ENCODE measurements around the gene TMEM170B. TPM values are rescaled to one million over a fixed set of nuclear protein-coding genes. Genes with fewer than 3 reads are reported as not detected.

TMEM170B gene
- total RNA-seq, 2 experiments from 2014 or later = 1.8 to 1.9 TPM

- Mint-ChIP-seq H3K27me3 (peaks cover 2% of the 10 kb centered on the region), H3K9me3 (no peaks in the 10 kb centered on the region), H3K36me3 (ENCODE audit: low read depth) (no peaks in the 10 kb centered on the region), H3K4me1 (ENCODE audit: low read depth) (no peaks in the 10 kb centered on the region), H3K4me3 (no peak overlapping the region), H3K27ac (no peak overlapping the region)
- intact Hi-C loops (cut with micrococcal nuclease) = no loop called here
- no peak for DNase-seq
- ATAC-seq = no peak
- TF ChIP-seq, protein P1, sequence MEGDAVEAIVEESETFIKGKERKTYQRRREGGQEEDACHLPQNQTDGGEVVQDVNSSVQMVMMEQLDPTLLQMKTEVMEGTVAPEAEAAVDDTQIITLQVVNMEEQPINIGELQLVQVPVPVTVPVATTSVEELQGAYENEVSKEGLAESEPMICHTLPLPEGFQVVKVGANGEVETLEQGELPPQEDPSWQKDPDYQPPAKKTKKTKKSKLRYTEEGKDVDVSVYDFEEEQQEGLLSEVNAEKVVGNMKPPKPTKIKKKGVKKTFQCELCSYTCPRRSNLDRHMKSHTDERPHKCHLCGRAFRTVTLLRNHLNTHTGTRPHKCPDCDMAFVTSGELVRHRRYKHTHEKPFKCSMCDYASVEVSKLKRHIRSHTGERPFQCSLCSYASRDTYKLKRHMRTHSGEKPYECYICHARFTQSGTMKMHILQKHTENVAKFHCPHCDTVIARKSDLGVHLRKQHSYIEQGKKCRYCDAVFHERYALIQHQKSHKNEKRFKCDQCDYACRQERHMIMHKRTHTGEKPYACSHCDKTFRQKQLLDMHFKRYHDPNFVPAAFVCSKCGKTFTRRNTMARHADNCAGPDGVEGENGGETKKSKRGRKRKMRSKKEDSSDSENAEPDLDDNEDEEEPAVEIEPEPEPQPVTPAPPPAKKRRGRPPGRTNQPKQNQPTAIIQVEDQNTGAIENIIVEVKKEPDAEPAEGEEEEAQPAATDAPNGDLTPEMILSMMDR (IDR thresholded peaks at IDR 0.05) = no peak
- CTCF ChIA-PET = no interaction called here
- POLR2A ChIA-PET = no interaction called here
Observed at GRCh38 chr6:11601776-11602605, 64.4 kb downstream of the TMEM170B start.

- POLR2A ChIA-PET = no interaction called here
- CTCF ChIA-PET = interaction anchor here (0.8 kb wide), 1 partner anchor 686 kb away, joined by 3 read pairs; the partner anchor contains the start of gene EDN1
- DNase-seq (no peak), ATAC-seq (no peak)
- Mint-ChIP-seq H3K27ac (no peak overlapping the region), H3K36me3 (ENCODE audit: low read depth) (no peaks in the 10 kb centered on the region), H3K27me3 (peaks cover 1% of the 10 kb centered on the region), H3K4me3 (no peak overlapping the region), H3K9me3 (no peaks in the 10 kb centered on the region), H3K4me1 (ENCODE audit: low read depth) (no peaks in the 10 kb centered on the region)
- intact Hi-C loops (cut with micrococcal nuclease) = no loop called here
- TF ChIP-seq, protein P1 (IDR thresholded peaks at IDR 0.05) = no peak
Observed at GRCh38 chr6:11604215-11604614, 66.7 kb downstream of the TMEM170B start.

- Mint-ChIP-seq H3K4me1 (ENCODE audit: low read depth) (no peaks in the 10 kb centered on the region), H3K36me3 (ENCODE audit: low read depth) (no peaks in the 10 kb centered on the region), H3K27ac (no peak overlapping the region), H3K27me3 (peaks cover 3% of the 10 kb centered on the region), H3K4me3 (no peak overlapping the region), H3K9me3 (no peaks in the 10 kb centered on the region)
- intact Hi-C loops (cut with micrococcal nuclease) = no loop called here
- DNase-seq = no peak
- TF ChIP-seq, protein P1 (IDR thresholded peaks at IDR 0.05) = no peak
- no peak for ATAC-seq
- POLR2A ChIA-PET = no interaction called here
- CTCF ChIA-PET = interaction anchor here (0.8 kb wide), 1 partner anchor 685 kb away, joined by 3 read pairs; the partner anchor contains the start of gene EDN1
Observed at GRCh38 chr6:11604836-11605506, 67.4 kb downstream of the TMEM170B start.

GRCh38 chr6:11605507-11605905 is 68.0 kb downstream of the TMEM170B start:
- ChIA-PET POLR2A (no interaction called here), CTCF (interaction anchor here (1.1 kb wide), 1 partner anchor 10 kb away, joined by 3 read pairs; no protein-coding TSS in a partner anchor)
- DNase-seq (no peak), ATAC-seq (no peak)
- Mint-ChIP-seq H3K4me1 (ENCODE audit: low read depth) (no peaks in the 10 kb centered on the region), H3K9me3 (no peaks in the 10 kb centered on the region), H3K27ac (no peak overlapping the region), H3K4me3 (no peak overlapping the region), H3K27me3 (peaks cover 3% of the 10 kb centered on the region), H3K36me3 (ENCODE audit: low read depth) (no peaks in the 10 kb centered on the region)
- TF ChIP-seq, protein P1 (IDR thresholded peaks at IDR 0.05) = no peak
- intact Hi-C loops (cut with micrococcal nuclease) = no loop called here

DNA sequence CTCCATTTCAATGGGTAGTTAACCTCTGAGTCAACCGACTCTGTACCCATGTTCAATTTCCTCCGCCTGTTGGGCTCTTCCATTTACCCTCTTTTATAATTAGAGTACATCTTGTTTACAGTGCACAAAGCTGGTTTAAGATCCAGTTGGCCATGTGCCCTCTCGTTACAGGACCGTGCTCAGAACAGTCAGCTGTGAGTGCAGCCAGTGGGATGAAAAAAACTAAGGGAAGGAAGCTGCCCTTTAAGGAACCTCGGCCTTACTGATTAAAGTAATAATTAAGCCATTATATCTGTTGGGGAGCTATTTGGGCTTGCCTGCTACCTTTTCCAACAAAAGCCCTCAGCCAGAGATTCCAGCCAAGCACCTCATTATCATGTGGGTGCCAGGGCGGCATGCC is 68.8 kb downstream of the TMEM170B start:
- peaks cover 3% of the 10 kb centered on the region for H3K27me3 Mint-ChIP-seq
- ATAC-seq = no peak
- DNase-seq = no peak
- POLR2A ChIA-PET = no interaction called here
- CTCF ChIA-PET = interaction anchor here (1.1 kb wide), 1 partner anchor 11 kb away, joined by 3 read pairs; no protein-coding TSS in a partner anchor
- H3K9me3 Mint-ChIP-seq = no peaks in the 10 kb centered on the region
- TF ChIP-seq, protein P1 (IDR thresholded peaks at IDR 0.05) = no peak
- no peak overlapping the region for H3K4me3 Mint-ChIP-seq
- H3K4me1 Mint-ChIP-seq (ENCODE audit: low read depth) = no peaks in the 10 kb centered on the region
- intact Hi-C loops (cut with micrococcal nuclease) = no loop called here
- no peak overlapping the region for H3K27ac Mint-ChIP-seq
- H3K36me3 Mint-ChIP-seq (ENCODE audit: low read depth) = no peaks in the 10 kb centered on the region
